HL-60 (cell line): ENCODE data around the gene DLG4.

Source experiments
- SPI1 ChIP-seq: IDR thresholded peaks from 2 replicates; pipeline ENCODE4 v1.6.1; 2012; ENCODE audit warnings: low read depth, mild to moderate bottlenecking, borderline replicate concordance
- TF ChIP-seq, protein P1 (sequence below): IDR thresholded peaks from one replicate; pipeline ENCODE4 v1.5.1; 2011; ENCODE audit warnings: low read length, control low read depth, inconsistent platforms; ENCODE audit not compliant: insufficient read depth

DNA sequence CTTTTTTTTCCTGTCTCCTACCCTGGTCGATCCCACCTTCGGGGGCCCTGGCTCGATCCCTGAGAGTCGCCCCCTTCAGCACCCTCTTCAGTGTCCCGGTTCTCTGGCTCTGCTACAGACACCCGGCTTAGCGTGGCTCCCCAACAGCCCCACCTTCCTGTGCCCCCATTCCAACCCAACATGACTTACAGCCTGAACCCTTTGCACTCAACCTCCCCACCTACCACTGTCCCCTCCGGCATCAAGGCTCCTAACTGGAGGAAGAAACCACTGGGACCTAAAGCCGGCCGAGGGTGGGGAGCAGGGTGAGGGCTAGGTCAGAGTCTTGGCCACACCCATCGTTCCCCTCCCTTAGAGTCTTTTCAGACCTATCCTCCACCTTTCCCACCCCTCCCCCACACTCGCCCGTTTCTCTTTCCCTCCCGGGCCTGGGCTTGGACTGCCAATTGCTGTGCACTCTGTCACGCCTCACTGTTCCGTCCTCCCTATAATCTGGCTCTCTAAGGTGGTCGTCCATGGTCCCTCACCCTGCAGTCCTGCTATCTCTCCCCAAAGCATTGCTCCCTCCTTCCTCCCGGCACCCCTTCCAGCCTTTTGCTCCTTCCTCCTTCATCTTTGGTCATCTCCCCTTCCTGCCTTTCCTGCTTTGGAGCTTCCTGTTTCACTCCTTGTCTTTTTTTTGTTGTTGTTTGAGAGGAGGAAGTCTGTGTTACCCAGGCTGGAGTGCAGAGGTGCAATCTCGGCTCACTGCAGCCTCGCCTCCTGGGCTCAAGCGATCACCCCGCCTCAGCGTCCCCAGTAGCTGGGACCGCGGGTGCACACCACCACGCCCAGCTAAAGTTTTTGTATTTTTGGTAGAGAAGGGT lies 43.5 kb upstream of the DLG4 start:
- TF ChIP-seq, protein P1, sequence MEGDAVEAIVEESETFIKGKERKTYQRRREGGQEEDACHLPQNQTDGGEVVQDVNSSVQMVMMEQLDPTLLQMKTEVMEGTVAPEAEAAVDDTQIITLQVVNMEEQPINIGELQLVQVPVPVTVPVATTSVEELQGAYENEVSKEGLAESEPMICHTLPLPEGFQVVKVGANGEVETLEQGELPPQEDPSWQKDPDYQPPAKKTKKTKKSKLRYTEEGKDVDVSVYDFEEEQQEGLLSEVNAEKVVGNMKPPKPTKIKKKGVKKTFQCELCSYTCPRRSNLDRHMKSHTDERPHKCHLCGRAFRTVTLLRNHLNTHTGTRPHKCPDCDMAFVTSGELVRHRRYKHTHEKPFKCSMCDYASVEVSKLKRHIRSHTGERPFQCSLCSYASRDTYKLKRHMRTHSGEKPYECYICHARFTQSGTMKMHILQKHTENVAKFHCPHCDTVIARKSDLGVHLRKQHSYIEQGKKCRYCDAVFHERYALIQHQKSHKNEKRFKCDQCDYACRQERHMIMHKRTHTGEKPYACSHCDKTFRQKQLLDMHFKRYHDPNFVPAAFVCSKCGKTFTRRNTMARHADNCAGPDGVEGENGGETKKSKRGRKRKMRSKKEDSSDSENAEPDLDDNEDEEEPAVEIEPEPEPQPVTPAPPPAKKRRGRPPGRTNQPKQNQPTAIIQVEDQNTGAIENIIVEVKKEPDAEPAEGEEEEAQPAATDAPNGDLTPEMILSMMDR, result no peak
- peak; percentile 3; the same call in 1 of the 2 replicates for TF ChIP-seq SPI1
